Measurements from ENCODE around the gene KCTD17. TPM values are rescaled to one million over a fixed set of nuclear protein-coding genes. Genes with fewer than 3 reads are reported as not detected.
A peak's percentile ranks its signal among the peaks of the same experiment; 100 is the strongest.

KCTD17 gene
- total RNA-seq, 2 donors from 2014 or later: 30.5 to 43.8 TPM

- no peak for DNase-seq (ENCODE audit: low spot score)
- no peaks in the 10 kb centered on the region for H3K36me3 Mint-ChIP-seq
Observed at GRCh38 chr22:37090920-37091695, 39.6 kb downstream of the KCTD17 start.

GRCh38 chr22:37091994-37092393 is 40.5 kb downstream of the KCTD17 start:
- H3K27me3 Mint-ChIP-seq: peaks cover 10 to 15% of the 10 kb centered on the region in 2 donors
- no peak for DNase-seq (ENCODE audit: low spot score)
- H3K27ac Mint-ChIP-seq: no peak overlapping the region
- H3K36me3 Mint-ChIP-seq: no peaks in the 10 kb centered on the region
- H3K9me3 Mint-ChIP-seq: no peaks in the 10 kb centered on the region
- no peak for ATAC-seq
- H3K4me3 Mint-ChIP-seq: no peak overlapping the region
- peaks cover 24 to 31% of the 10 kb centered on the region in 2 donors for H3K4me1 Mint-ChIP-seq (ENCODE audit: low read depth in 2 of 2)

More at GRCh38 chr22:37090920-37091695, 39.6 kb downstream of the KCTD17 start:
- ATAC-seq: no peak
- H3K9me3 Mint-ChIP-seq: no peaks in the 10 kb centered on the region
- peaks cover 10 to 15% of the 10 kb centered on the region in 2 donors for H3K27me3 Mint-ChIP-seq
- H3K27ac Mint-ChIP-seq: peak overlapping the region in 1 of 2 donors; percentile 84
- peaks cover 24 to 27% of the 10 kb centered on the region in 2 donors for H3K4me1 Mint-ChIP-seq (ENCODE audit: low read depth in 2 of 2)
- no peak overlapping the region for H3K4me3 Mint-ChIP-seq

- no peaks in the 10 kb centered on the region for H3K36me3 Mint-ChIP-seq
- H3K9me3 Mint-ChIP-seq: no peaks in the 10 kb centered on the region
- H3K27ac Mint-ChIP-seq: peak overlapping the region in 1 of 2 donors; percentile 52
- peaks cover 10 to 15% of the 10 kb centered on the region in 2 donors for H3K27me3 Mint-ChIP-seq
- ATAC-seq (no peak), DNase-seq (ENCODE audit: low spot score) (no peak)
- H3K4me3 Mint-ChIP-seq: no peak overlapping the region
- H3K4me1 Mint-ChIP-seq (ENCODE audit: low read depth in 2 of 2): peaks cover 23 to 31% of the 10 kb centered on the region in 2 donors
Observed at GRCh38 chr22:37092997-37093396, 41.5 kb downstream of the KCTD17 start.

- DNase-seq (ENCODE audit: low spot score) (no peak), ATAC-seq (no peak)
- no peak overlapping the region for H3K4me3 Mint-ChIP-seq
- no peaks in the 10 kb centered on the region for H3K36me3 Mint-ChIP-seq
- H3K27ac Mint-ChIP-seq: peak overlapping the region in 1 of 2 donors; percentile 19
- peaks cover 10 to 15% of the 10 kb centered on the region in 2 donors for H3K27me3 Mint-ChIP-seq
- H3K4me1 Mint-ChIP-seq (ENCODE audit: low read depth in 2 of 2): peaks cover 26 to 31% of the 10 kb centered on the region in 2 donors
- no peaks in the 10 kb centered on the region for H3K9me3 Mint-ChIP-seq
Observed at GRCh38 chr22:37094239-37094638, 42.7 kb downstream of the KCTD17 start.

GRCh38 chr22:37095113-37095512 is 43.6 kb downstream of the KCTD17 start:
- Mint-ChIP-seq H3K27ac (peak overlapping the region in 1 of 2 donors; percentile 19), H3K27me3 (peaks cover 10 to 15% of the 10 kb centered on the region in 2 donors), H3K4me1 (ENCODE audit: low read depth in 2 of 2) (peaks cover 28 to 31% of the 10 kb centered on the region in 2 donors), H3K36me3 (no peaks in the 10 kb centered on the region), H3K9me3 (no peaks in the 10 kb centered on the region), H3K4me3 (no peak overlapping the region)
- peak in 1 of 2 donors; percentile 68 for ATAC-seq
- no peak for DNase-seq (ENCODE audit: low spot score)

GRCh38 chr22:37097346-37097745 is 45.8 kb downstream of the KCTD17 start:
- Mint-ChIP-seq H3K4me3 (no peak overlapping the region), H3K9me3 (no peaks in the 10 kb centered on the region), H3K4me1 (ENCODE audit: low read depth in 2 of 2) (peaks cover 32 to 37% of the 10 kb centered on the region in 2 donors), H3K27me3 (peaks cover 10 to 15% of the 10 kb centered on the region in 2 donors), H3K36me3 (no peaks in the 10 kb centered on the region), H3K27ac (peak overlapping the region in 1 of 2 donors; percentile 44)
- ATAC-seq (no peak), DNase-seq (ENCODE audit: low spot score) (no peak)

- peak; percentile 59 for DNase-seq (ENCODE audit: low spot score)
Observed at GRCh38 chr22:37098976-37099591, 47.5 kb downstream of the KCTD17 start.

GRCh38 chr22:37100589-37101127 is 49.1 kb downstream of the KCTD17 start:
- peaks cover 17 to 33% of the 10 kb centered on the region in 2 donors for H3K4me1 Mint-ChIP-seq (ENCODE audit: low read depth in 2 of 2)
- H3K27ac Mint-ChIP-seq: peak overlapping the region in 1 of 2 donors; percentile 38
- no peak for DNase-seq (ENCODE audit: low spot score)
- ATAC-seq: no peak
- no peak overlapping the region for H3K4me3 Mint-ChIP-seq
- no peaks in the 10 kb centered on the region for H3K27me3 Mint-ChIP-seq
- no peaks in the 10 kb centered on the region for H3K36me3 Mint-ChIP-seq
- no peaks in the 10 kb centered on the region for H3K9me3 Mint-ChIP-seq

More at GRCh38 chr22:37098976-37099591, 47.5 kb downstream of the KCTD17 start:
- H3K4me1 Mint-ChIP-seq (ENCODE audit: low read depth in 2 of 2): peaks cover 31 to 39% of the 10 kb centered on the region in 2 donors
- H3K27me3 Mint-ChIP-seq: peaks cover 10 to 13% of the 10 kb centered on the region in 2 donors
- H3K9me3 Mint-ChIP-seq: no peaks in the 10 kb centered on the region
- H3K4me3 Mint-ChIP-seq: no peak overlapping the region
- no peak for ATAC-seq
- H3K36me3 Mint-ChIP-seq: no peaks in the 10 kb centered on the region
- H3K27ac Mint-ChIP-seq: peak overlapping the region; percentile 47 to 51

GRCh38 chr22:37101311-37102066 is 49.9 kb downstream of the KCTD17 start:
- Mint-ChIP-seq H3K4me1 (ENCODE audit: low read depth in 2 of 2) (peaks cover 17 to 32% of the 10 kb centered on the region in 2 donors), H3K27me3 (no peaks in the 10 kb centered on the region), H3K9me3 (no peaks in the 10 kb centered on the region), H3K4me3 (no peak overlapping the region), H3K27ac (no peak overlapping the region), H3K36me3 (no peaks in the 10 kb centered on the region)
- no peak for DNase-seq (ENCODE audit: low spot score)
- ATAC-seq: peak; percentile 69 to 71

- no peak overlapping the region for H3K27ac Mint-ChIP-seq
- DNase-seq (ENCODE audit: low spot score) (no peak), ATAC-seq (no peak)
- H3K9me3 Mint-ChIP-seq: no peaks in the 10 kb centered on the region
- H3K27me3 Mint-ChIP-seq: no peaks in the 10 kb centered on the region
- peaks cover 17 to 40% of the 10 kb centered on the region in 2 donors for H3K4me1 Mint-ChIP-seq (ENCODE audit: low read depth in 2 of 2)
- H3K36me3 Mint-ChIP-seq: no peaks in the 10 kb centered on the region
- no peak overlapping the region for H3K4me3 Mint-ChIP-seq
Observed at GRCh38 chr22:37103151-37103550, 51.6 kb downstream of the KCTD17 start.

- no peaks in the 10 kb centered on the region for H3K36me3 Mint-ChIP-seq
Observed at GRCh38 chr22:37103656-37104452, 52.3 kb downstream of the KCTD17 start.

GRCh38 chr22:37105154-37105553 is 53.6 kb downstream of the KCTD17 start:
- peaks cover 4 to 28% of the 10 kb centered on the region in 2 donors for H3K4me1 Mint-ChIP-seq (ENCODE audit: low read depth in 2 of 2)
- H3K27me3 Mint-ChIP-seq: no peaks in the 10 kb centered on the region
- no peak for DNase-seq (ENCODE audit: low spot score)
- H3K9me3 Mint-ChIP-seq: no peaks in the 10 kb centered on the region
- ATAC-seq: peak in 1 of 2 donors; percentile 24
- no peak overlapping the region for H3K27ac Mint-ChIP-seq
- no peaks in the 10 kb centered on the region for H3K36me3 Mint-ChIP-seq
- no peak overlapping the region for H3K4me3 Mint-ChIP-seq

More at GRCh38 chr22:37103656-37104452, 52.3 kb downstream of the KCTD17 start:
- no peak for ATAC-seq
- H3K9me3 Mint-ChIP-seq: no peaks in the 10 kb centered on the region
- H3K27ac Mint-ChIP-seq: peak overlapping the region; percentile 14 to 72
- DNase-seq (ENCODE audit: low spot score): no peak
- no peak overlapping the region for H3K4me3 Mint-ChIP-seq
- H3K27me3 Mint-ChIP-seq: no peaks in the 10 kb centered on the region
- peaks cover 10 to 34% of the 10 kb centered on the region in 2 donors for H3K4me1 Mint-ChIP-seq (ENCODE audit: low read depth in 2 of 2)

- Mint-ChIP-seq H3K27ac (no peak overlapping the region), H3K9me3 (no peaks in the 10 kb centered on the region), H3K4me1 (ENCODE audit: low read depth in 2 of 2) (peaks cover 4 to 22% of the 10 kb centered on the region in 2 donors), H3K27me3 (no peaks in the 10 kb centered on the region), H3K4me3 (no peak overlapping the region), H3K36me3 (peaks cover 4% of the 10 kb centered on the region)
- ATAC-seq: no peak
- no peak for DNase-seq (ENCODE audit: low spot score)
Observed at GRCh38 chr22:37105990-37106389, 54.4 kb downstream of the KCTD17 start.
